ENCODE data around the gene EPB41L2. TPM values are rescaled to one million over a fixed set of nuclear protein-coding genes. Genes with fewer than 3 reads are reported as not detected.

The EPB41L2 gene
- total RNA-seq, 2 donors from 2014 or later, result 43.5 to 47.2 TPM

DNA sequence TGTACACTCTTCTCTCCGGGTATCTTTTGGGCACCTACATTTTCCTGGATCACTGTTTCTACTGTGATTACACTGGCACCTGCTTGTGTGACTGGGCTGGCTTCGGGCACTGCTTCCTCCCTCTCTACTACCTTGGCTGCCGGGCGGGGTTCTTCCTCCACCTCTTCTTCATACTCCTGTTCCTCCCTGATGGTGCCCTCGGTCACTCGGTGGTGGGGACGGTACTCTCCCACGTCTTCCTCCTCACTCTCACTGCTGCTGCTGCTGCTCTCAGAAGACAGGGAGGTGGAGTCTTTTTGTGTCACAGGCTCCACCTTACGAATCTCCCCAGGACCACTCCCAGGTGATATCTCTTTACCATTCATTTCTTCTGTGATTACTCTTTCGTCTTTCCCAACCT, 193.4 kb downstream of the EPB41L2 start:
- DNase-seq, result no peak
- whole genome bisulfite sequencing, 2 donors, result 85 to 91% methylated on average over 10 of the region's 10 CpGs
- Histone ChIP-seq H3K4me3 (no peak overlapping the region), H3K27me3 (no peaks in the 10 kb centered on the region), H3K36me3 (replicated peaks in 1 of 2; ENCODE audit: insufficient read depth in 1 of 2, low read depth in 2 of 2) (peaks cover 0 to 3% of the 10 kb centered on the region in 2 donors), H3K27ac (no peak overlapping the region), H3K4me1 (no peaks in the 10 kb centered on the region), H3K9me3 (no peaks in the 10 kb centered on the region)
- ATAC-seq, result no peak
- TF ChIP-seq, protein P1, sequence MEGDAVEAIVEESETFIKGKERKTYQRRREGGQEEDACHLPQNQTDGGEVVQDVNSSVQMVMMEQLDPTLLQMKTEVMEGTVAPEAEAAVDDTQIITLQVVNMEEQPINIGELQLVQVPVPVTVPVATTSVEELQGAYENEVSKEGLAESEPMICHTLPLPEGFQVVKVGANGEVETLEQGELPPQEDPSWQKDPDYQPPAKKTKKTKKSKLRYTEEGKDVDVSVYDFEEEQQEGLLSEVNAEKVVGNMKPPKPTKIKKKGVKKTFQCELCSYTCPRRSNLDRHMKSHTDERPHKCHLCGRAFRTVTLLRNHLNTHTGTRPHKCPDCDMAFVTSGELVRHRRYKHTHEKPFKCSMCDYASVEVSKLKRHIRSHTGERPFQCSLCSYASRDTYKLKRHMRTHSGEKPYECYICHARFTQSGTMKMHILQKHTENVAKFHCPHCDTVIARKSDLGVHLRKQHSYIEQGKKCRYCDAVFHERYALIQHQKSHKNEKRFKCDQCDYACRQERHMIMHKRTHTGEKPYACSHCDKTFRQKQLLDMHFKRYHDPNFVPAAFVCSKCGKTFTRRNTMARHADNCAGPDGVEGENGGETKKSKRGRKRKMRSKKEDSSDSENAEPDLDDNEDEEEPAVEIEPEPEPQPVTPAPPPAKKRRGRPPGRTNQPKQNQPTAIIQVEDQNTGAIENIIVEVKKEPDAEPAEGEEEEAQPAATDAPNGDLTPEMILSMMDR (IDR thresholded peaks at IDR 0.05), result no peak
- no peak for TF ChIP-seq POLR2A (IDR thresholded peaks at IDR 0.05)
- intact Hi-C loops (cut with DNase I), result no loop called here

DNA sequence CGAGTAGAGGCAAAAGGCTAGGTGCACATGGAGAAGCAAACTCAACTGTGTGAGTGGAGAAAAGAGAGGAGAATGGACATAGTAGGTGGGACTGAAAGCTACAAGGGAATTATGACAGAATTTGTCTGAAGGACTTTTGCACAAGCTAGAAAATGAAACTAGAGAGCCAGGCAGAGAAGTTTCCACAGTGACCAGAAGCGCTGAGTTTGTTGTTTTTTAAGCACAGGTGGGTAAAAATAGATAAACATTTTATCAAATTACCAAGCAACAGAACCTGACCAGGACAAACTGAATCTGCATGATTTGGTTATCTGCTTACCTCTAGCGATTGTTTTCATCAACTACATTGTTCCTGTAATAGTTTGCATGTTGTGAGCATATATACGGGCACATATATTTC, 197.3 kb downstream of the EPB41L2 start:
- Histone ChIP-seq H3K27ac (no peak overlapping the region), H3K4me1 (no peaks in the 10 kb centered on the region), H3K27me3 (no peaks in the 10 kb centered on the region), H3K36me3 (replicated peaks in 1 of 2; ENCODE audit: insufficient read depth in 1 of 2, low read depth in 2 of 2) (peaks cover 0 to 3% of the 10 kb centered on the region in 2 donors), H3K9me3 (no peaks in the 10 kb centered on the region), H3K4me3 (no peak overlapping the region)
- 91 to 92% methylated on average over 4 of the region's 4 CpGs for WGBS, 2 donors
- intact Hi-C loops (cut with DNase I), result no loop called here
- no peak for TF ChIP-seq POLR2A (IDR thresholded peaks at IDR 0.05)
- TF ChIP-seq, protein P1 (IDR thresholded peaks at IDR 0.05), result no peak
- DNase-seq (no peak), ATAC-seq (no peak)

DNA sequence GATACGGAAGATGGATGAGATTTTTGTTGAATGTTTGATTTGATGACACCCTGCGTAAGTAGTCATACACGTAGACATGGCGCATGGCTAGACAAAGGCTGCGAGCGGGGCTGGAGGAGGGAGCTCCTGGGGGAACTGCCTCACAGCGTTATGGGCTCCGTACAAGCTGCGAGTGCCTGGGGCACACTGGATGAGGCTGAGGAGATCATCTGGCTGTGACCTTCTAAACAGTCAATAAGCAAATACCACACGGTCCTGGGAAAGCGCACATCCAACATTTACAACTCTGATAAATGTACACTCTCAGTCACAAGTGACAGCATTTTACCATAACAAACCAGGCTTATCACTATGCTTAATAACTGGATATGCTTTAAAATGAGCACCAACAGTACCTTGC, 198.7 kb downstream of the EPB41L2 start:
- no peaks in the 10 kb centered on the region for H3K27me3 ChIP-seq
- intact Hi-C loops (cut with DNase I), result no loop called here
- DNase-seq (no peak), ATAC-seq (no peak)
- WGBS, 2 donors, result 85 to 87% methylated on average over 11 of the region's 11 CpGs
- no peak overlapping the region for H3K27ac ChIP-seq
- no peak overlapping the region for H3K4me3 ChIP-seq
- H3K36me3 ChIP-seq (replicated peaks in 1 of 2; ENCODE audit: insufficient read depth in 1 of 2, low read depth in 2 of 2), result peaks cover 0 to 3% of the 10 kb centered on the region in 2 donors
- H3K4me1 ChIP-seq, result no peaks in the 10 kb centered on the region
- no peaks in the 10 kb centered on the region for H3K9me3 ChIP-seq
- no peak for TF ChIP-seq POLR2A (IDR thresholded peaks at IDR 0.05)
- TF ChIP-seq, protein P1 (IDR thresholded peaks at IDR 0.05), result no peak

DNA sequence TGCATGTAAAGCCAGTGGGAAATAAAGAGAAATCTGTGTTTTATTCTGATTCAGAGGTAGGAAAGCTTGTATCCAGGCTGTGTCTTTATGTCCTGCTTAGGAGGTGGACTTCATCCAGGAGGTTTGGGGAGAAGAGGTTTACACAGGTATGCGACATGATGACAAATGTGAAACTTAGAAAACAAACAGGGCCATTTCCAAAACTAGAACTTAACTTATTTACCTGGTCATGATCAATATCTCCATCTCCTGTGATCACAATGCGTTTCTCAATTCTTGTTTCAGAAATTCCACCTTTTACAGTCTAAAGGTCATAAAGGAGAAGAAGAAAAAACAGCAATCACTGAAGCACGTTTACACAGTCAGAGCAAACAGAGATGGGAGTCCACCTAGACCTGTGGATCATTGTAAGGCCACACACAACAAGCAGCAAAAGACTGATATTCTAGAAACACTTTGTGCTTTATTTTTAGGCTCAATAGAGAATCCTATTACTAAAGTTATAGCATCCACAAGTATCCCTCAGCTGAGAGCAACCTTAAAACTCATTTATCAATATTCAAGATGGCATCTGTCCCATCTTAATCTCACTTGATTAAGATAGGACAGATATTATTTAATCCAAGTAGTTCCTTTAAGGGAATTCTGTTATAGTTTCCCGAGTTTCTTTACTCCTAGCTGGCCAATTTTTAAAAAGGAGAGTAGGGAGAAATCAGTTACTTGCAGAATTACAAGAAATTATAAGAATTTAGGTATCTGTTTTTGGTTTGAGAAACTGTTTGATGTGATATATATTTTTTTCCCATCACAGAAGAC, 199.4 kb downstream of the EPB41L2 start:
- WGBS, 2 donors, result 46% methylated on average over 4 of the region's 4 CpGs

More for the DNA sequence above, 199.4 kb downstream of the EPB41L2 start:
- DNase-seq (no peak), ATAC-seq (no peak)
- TF ChIP-seq POLR2A (IDR thresholded peaks at IDR 0.05), result no peak
- TF ChIP-seq, protein P1 (IDR thresholded peaks at IDR 0.05), result no peak
- Histone ChIP-seq H3K27ac (no peak overlapping the region), H3K36me3 (replicated peaks in 1 of 2; ENCODE audit: insufficient read depth in 1 of 2, low read depth in 2 of 2) (peaks cover 0 to 3% of the 10 kb centered on the region in 2 donors), H3K4me1 (peaks cover 3% of the 10 kb centered on the region), H3K9me3 (no peaks in the 10 kb centered on the region), H3K4me3 (no peak overlapping the region), H3K27me3 (no peaks in the 10 kb centered on the region)
- intact Hi-C loops (cut with DNase I), result no loop called here

Measured in body of pancreas (tissue), 4 donors.